Right lobe of liver (tissue), 4 donors: Measurements from ENCODE around the gene RBP3.

ENCODE experiments used
- CTCF ChIP-seq, 4 donors: fragments of 200-600 bp in 3 of 4; fragments of 450-650 bp in 1 of 4; IDR thresholded peaks; one replicate each; pipeline versions ENCODE4 v1.5.1 to v1.8.0; 2016 to 2022; ENCODE audit warnings: antibody characterized with exemption in 4 of 4, mild to moderate bottlenecking in 2 of 4
- POLR2A ChIP-seq: fragments of 450-650 bp; IDR thresholded peaks from one replicate; pipeline ENCODE4 v1.6.1; 2017; ENCODE audit warnings: antibody characterized with exemption, mild to moderate bottlenecking
- donor health status: DM: no; HTN: no; CAD: no.
- donor health status: DM: no; HTN: no; CAD: no.
- donor health status: DM: no; HTN: yes; CAD: no.

GRCh38 chr10:47311193-47311931, 36.8 kb upstream of the RBP3 start:
- TF ChIP-seq CTCF (IDR thresholded peaks at IDR 0.05): no peak
- TF ChIP-seq POLR2A: no peak
